Renal cortex interstitium (tissue), 11 donors: ENCODE results near the gene LCMT2. TPM values are rescaled to one million over a fixed set of nuclear protein-coding genes. Genes with fewer than 3 reads are reported as not detected.
"Not testable (repeated sequence)": the region's sequence is repeated elsewhere in the genome, so short reads cannot be mapped to it uniquely, and the experiment has no call there.

Experiments used
- DNase-seq, 11 donors: peaks; one replicate each; pipeline ENCODE4 v3.0.0-alpha.2; 2013; ENCODE audit warnings: low read depth in 9 of 11, low spot score in 4 of 11; ENCODE audit errors: extremely low read depth in 1 of 11
- polyA plus RNA-seq, 3 donors: library from polyadenylated mRNA; unstranded; fragments of 120-200 nt; gene quantifications; one replicate each; pipeline ENCODE4 v1.2.1, GENCODE V29; 2013; ENCODE audit not compliant: insufficient read length in 3 of 3

LCMT2 gene
- polyA plus RNA-seq, 3 donors = 10.7 to 14.0 (median 12.5) TPM

DNA sequence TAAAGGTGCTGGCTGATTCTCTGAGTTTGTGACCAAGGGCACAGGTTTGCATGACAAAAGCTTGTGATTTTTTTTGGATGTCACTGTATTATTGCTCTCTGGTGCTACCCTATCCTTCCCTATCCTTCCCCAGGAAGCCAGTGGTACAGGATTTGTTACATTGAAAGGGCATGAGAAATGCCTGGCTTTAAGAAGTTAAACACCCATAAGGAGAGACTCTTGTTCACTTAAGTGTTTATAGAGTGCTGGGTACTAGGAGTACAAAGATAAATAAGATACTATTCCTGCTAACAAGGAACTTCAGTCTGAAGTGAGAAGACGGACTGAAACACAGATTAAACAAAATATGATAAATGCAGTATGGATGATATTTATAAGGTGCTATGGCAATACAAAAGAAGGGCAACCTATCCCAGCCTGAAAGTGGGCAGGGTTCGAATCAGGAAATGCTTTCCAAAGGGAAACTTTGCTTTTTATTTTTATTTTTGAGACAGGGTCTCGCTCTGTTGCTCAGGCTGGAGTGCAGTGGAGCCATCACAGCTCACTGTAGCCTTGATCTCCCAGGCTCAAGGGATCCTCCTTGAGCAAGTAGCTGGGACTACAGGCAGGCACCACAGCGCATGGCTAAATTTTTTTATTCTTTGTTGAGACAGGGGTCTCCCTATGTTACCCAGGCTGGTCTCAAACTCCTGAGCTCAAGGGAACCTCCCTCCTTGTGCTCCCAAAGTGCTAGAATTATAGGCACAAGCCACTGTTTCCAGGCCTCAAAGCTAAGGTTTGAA is 11.2 kb downstream of the LCMT2 start:
- DNase-seq = no peak

DNA sequence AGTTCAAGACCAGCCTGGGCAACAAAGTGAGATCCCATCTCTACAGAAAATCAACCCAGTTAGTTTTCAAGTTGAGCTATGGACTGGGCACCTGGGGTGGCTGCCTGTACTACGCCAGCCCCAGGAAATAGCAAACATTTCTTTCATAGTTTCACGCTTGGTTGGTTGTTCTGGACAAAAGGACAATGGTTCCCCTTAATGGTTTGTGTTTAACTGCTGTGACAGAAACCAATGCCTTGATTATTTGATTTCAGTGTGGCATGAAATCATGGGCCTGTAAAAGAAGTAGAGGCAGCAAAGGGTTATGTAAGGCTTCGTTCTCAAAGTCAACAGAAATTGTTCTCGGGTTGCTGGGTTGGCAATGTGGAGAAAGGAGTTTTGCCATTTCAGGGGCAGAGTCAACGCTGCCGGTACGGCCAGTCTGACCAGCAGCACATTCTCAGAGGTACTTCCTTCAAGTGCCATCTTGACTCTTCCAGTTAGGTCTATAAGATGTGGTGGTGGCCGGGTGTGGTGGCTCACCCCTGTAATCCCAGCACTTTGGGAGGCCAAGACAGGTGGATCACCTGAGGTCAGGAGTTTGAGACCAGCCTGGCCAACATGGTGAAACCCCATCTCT is 12.7 kb downstream of the LCMT2 start:
- DNase-seq = peak in 1 of 11 donors; percentile 11

DNA sequence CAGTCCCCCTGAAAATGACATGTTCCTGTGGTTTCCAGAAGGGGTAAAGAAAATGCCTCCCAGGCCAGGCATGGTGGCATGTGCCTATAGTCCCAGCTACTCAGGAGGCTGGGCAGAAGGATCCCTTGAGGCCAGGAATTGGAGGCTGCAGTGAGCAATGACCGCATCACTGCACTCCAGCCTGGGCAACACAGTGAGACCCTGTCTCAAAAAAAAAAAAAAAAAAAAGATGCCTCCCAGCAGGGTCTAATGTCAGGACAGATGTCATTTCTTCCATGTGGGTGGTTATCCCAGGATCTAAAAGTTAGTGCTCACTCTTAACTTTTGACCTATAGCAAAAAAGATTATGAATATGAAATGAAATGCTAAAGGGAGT is 13.4 kb downstream of the LCMT2 start:
- no peak for DNase-seq

DNA sequence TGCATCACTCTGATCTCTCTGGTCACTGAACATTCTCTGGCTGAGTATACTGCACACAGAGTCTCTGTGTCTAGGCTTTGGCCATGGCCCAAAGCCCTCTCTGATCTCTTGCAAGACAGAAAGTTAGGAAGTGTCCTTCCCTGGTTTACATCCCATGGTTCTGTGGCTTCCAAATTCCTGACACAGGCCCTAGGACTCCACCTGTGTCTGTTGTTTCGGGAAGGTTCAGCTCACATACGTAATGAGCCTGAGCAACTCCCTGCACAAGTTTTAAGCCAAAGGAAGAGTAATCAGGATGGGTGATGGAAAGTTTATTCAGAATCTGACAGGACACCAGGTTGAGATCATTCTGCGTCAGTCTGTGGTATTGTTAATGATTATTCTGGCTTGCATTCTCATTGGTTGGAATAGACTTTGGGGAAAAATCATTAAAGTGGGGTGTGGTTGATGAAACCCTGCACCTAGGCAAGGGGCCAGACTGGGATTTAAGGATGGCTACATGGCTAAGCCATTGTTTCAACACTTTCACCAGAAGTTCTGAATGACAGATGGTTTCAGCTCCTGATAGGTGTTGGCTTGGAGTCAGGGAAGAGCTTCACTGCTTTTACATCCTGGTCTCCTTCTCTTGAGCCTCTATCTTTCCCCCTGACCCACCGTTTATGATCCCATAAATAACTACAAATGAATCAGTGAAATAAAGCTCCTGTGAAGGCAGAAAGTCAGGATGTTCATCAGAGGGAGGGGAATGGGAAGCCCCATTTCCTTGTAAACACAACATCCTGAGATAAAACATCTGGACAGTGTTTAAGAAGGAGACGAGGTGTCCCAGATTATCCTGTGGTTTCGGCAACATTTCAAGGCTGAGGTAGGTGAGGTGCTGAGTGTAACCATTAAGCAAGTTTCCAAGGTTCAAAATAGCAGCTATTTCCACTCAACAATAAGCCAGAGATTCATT is 14.1 kb downstream of the LCMT2 start:
- DNase-seq = no peak

DNA sequence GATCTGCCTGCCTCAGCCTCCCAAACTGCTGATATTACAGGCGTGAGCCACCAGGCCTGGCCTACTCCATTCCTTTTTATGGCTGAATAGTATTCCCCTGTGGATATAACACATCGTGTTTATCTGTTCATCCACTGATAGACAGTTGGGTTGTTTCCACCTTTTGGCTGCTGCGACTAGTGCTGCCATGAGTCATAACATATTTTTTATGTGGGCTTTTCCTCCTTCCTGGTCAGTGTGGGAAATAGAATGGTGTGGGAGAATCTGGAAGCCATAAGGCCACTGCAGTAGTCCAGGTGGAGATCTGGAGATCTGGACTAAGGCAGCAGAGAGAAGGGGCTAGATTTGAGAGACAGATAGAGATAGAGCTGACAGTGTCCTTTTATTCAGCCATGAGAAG is 16.2 kb downstream of the LCMT2 start:
- DNase-seq = no peak

DNA sequence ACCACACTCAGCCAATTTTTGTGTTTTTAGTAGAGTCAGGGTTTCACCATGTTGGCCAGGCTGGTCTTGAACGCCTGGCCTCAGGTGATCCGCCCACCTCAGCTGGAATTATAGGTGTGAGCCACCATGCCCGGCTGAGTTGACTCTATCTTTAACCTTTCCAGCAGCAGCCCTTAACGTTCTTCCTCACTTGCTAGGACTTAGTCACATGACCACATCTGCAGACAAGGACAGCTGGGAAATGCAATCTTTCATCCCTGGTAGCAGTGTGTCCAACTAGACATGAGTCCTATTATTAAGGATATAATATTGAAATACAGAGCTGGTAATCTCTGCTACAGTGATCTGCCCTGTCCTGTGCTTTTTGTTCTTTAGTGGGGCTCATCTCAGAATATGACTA is 18.0 kb downstream of the LCMT2 start:
- DNase-seq = no peak

DNA sequence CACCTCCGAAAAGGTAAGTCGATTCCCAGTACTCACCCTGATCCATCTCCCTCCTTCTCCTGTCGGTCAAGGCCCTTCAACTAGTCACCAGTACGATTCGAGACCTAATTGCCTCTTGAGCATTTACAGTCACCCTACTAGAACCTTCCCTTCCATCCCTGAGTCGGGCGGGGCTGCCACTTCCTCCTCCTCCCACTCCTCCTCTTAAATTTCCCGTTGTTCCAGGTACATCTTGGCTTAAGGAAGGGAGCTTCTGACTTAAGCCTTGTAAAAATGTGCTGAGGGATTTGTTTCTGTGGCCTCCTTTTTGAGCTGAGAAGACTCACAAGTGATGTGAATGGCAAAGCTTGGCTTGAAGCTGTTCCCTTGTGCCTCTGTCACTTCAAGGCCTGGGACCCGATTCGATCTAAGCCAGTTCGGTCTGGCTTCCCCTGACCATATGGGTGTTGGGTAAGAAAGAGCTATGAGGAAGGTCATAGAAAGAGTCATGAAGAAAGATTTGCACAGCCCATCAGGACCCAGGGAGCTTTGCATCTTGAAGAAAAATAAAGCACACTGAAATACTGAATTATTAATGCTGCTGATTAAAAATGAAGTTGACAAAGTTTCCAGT is 28.1 kb downstream of the LCMT2 start, which contains the start of gene TGM7:
TSS of gene TGM7 (minus strand) at position 51 of the 613 bp plus-strand sequence.
- DNase-seq = no peak

DNA sequence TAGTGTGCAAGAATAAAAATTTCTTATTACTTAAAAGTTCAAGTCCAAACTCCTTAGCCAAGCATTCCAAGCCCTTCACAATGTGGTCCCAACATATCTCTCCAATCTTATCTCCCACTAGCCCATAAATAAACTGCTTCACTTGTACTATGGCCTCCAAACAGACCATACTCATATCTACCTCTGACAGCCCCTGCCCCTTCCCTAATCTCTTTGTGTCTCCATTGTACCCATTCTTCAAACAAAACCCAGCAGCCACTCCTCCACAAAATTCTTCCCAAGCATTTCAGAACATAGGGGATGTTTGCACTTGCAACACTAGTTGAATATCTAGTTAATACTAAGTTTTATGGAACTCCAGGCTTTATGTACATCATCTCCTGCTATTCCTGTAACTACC is 30.5 kb downstream of the LCMT2 start:
- no peak for DNase-seq

DNA sequence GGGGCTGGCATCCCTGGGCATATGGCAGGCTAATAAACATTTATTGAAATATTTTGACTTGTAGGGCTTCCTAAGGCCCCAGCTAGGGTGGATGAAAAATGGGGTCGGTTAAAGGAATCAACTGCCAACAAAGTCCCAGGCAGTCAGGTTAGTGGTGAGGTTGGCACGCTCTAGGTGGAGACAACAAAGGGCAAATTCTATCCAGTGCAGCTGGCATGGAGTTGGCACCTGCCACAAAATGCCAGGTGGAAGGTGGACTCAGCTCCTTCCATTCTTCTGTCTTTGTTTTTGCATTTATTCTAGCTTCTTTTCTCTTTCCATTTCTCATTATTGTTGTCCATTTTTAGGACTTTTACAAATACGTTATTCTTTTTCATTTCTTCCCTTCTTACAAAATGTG is 31.0 kb downstream of the LCMT2 start:
- DNase-seq = no peak

DNA sequence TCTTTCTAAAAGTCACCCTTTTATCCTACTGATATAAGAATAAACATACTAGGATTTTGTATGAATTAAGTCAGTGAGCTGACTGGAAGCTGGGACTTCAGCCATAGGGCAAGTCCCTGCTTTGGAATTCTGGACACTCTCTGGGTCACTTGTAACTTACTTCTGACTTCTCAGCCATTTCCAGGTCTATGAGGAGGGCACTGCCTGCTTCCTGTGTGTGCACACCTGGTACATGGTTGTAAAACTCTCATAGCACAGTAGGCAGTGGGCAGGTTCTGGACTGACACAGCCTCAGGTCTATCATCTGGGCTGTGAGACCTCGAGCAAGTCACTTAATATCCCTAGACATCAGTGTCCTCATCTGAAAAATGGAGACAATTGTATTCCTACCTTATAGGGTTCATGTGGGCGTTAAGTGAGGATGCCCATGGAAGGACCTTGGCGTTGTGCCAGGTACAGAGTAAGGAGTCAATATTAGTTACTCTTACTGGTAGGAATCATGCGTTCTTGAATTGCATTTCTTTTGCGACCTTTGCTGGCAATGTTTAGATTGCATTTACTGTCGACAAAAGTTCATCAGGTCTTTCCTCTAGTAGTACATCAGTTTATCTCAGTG is 36.2 kb downstream of the LCMT2 start:
- DNase-seq = no peak

DNA sequence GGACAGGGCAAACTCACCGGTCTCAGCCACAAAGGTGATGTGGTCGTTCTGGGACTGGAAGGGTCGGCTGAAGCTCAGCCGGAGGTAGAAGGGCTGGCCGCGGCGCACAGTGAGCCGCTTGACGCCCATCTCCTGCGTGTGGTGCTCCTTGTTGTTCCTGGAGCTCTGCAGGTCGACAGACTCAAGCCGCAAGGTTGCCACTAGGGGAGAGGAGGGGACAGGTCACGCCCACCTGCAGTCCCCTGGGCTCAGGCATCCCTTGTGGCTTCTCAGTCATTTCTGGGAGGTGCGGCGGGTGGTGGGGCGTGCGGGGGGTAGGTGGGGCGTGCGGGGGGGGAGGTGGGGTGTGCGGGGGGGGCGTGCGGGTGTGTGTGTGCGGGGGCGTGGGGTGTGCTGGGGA is 36.9 kb downstream of the LCMT2 start:
- no peak for DNase-seq

DNA sequence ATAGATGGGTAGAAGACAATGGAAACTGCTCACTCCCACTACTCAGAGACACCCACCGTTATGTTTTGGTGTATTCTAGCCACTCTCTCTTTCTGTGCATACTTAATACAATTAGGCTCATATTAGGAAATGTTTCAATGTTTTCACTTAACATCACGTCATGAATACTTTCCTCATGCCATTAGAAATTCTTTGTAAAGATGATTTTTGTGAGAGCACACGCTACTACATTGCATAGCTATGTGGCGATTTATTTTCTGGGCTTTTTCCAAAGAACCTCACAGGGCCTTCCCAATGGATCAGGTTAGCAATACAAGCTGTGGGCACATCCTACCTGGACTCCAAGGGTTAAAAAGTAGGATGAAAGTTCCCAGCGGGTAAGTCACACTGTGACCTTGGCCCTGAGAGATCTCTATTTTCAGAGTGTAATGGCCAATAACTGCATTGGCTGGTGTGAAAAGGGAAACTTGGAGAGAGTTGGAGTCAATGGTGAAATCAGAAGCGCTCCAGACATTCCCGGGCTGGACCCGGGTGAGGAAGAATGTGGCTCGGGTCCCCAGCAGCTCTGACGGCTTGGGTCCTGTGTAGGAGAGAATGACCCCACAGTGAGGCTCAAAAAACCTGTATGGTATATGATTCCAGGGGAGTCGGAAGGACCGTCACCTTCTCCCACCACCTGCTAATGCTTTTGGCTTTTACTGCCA is 37.8 kb downstream of the LCMT2 start:
- no peak for DNase-seq

DNA sequence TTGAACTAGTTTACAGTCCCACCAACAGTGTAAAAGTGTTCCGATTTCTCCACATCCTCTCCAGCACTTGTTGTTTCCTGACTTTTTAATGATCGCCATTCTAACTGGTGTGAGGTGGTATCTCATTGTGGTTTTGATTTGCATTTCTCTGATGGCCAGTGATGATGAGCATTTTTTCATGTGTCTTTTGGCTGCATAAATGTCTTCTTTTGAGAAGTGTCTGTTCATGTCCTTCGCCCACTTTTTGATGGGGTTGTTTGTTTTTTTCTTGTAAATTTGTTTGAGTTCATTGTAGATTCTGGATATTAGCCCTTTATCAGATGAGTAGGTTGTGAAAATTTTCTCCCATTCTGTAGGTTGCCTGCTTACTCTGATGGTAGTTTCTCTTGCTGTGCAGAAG is 40.7 kb downstream of the LCMT2 start:
- not testable (repeated sequence) for DNase-seq

DNA sequence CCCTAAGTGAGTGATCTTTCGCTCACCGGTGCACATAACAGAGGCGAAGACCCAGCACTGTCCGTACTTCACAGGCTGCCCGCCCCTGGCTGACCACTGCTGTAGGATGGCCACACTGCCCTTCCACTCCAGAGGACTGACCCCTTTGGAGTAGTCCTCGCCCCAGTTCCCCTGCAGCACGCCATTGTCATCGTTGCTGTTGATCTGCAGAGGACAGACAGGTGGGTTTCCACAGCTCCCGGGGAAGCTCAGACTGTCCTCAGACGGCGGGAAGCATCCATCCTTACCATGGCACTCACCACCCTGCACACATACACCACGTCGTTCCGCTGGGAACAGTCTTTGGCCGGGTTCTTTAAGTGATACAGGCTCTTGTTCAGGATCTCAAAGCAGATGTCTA is 43.1 kb downstream of the LCMT2 start:
- DNase-seq = no peak

DNA sequence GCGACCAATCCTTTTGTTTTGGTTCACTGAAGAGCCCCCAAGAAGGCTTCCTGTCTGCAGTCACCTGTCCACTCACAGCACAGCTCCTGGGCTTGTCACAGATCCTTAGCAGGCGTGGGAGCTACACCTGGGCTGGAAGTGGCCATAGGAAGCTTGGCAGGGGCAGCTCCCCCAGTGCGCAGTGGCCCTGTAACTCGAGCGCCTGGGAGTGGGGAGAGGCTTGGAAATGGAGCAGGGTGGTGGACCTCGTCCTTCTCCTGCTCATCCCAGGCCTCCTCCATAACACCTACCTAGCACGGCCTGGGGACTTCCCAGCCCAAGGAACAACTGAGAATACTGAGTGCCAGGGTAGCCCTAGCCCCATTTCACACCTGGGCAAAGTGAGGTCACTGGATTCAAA is 44.3 kb downstream of the LCMT2 start:
- no peak for DNase-seq

DNA sequence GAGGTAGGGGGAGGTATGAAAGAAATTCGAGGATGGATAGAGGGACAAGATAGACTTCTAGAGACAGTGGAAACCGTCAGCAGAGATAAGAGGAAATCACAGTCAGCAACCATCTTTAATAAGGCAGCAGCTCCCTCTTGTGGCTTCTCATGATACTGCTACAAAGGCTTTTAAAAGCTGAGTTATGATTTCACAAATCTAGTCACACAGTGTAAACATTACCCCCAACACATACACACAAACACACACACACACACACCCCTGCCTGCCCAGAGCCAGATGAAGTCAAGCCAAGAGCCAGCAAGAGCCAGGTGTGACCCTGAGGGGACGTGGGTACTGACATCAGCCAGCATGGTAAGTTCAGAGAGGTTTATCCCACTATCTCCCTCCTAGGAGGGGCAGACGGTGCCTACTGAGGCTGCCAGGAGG is 44.8 kb downstream of the LCMT2 start:
- DNase-seq = peak in 7 of 11 donors; percentile 12 to 57 (median 41)

DNA sequence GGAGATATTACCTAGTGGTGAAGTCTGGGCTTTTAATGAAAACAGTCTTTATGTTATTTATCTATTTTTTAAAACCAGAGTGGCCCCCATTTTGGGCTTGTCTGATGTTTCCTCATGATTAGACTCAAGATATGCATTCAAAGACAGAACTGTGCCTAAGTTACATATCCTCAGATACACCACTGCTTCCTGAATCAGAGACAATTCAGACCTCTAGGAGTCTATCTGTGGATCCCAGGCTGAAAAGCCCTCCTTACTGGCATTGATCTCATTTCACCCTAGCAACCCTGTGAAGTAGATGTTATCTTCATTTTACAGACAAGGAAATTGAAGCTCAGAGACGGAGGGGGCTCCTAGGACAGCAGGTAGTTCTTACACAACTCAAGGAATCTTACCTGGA is 46.8 kb downstream of the LCMT2 start:
- DNase-seq = no peak

DNA sequence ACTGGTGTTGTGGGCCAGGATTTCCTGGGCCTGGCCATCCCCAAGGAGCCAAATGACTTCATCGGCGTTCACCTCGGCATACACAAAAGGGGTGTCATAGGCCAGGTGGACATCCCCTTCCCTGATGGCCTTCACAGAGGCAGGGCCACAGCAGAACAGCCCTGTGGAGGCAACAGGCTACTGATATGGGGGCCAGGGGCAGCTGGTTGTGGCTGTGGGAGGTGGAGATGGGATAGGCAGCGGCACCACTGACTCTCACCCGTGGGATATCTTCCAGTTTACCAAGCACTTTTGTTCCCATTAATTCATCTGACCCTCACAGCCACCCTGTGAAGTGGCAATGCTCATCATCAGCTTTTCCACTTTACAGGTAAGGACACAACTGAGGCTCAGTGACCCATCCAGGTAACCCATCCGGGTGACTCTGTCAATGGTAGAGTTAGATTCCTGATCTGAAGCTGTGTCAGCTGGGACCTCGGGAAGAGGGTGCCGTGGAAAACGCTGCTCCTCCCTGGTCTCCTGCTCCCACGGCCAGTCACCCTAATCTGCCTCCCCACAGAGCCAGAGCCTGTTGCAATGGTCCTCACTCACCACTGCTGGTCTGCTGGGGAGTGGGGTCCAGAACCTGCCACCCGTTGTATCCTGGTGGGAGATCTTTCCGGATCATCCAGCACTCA is 48.3 kb downstream of the LCMT2 start:
- DNase-seq = no peak
